OCI-LY1 (cell line): ENCODE measurements around the gene ITPRIPL2.

ENCODE experiments used
- H2AFZ ChIP-seq: fragments of 200-600 bp; sonication (generic), shearing (Covaris generic); 2 replicates; pipeline ENCODE4 v1.6.0; 2014; ENCODE audit warnings: antibody characterized with exemption, mild to moderate bottlenecking, low read length
- H3F3A ChIP-seq: fragments of 200-600 bp; sonication (generic), shearing (Covaris generic); 2 replicates; pipeline ENCODE4 v1.6.0; 2014; ENCODE audit warnings: mild to moderate bottlenecking, antibody characterized with exemption, low read length, moderate library complexity; ENCODE audit not compliant: insufficient read depth
- H3K27ac ChIP-seq: fragments of 200-600 bp; sonication (generic); 2 replicates; pipeline ENCODE4 v1.5.1; 2014; ENCODE audit warnings: low read length, mixed run types, mild to moderate bottlenecking, low read depth; ENCODE audit not compliant: poor library complexity, severe bottlenecking
- H3K27me3 ChIP-seq: fragments of 200-600 bp; sonication (generic); 2 replicates; pipeline ENCODE4 v1.6.0; 2014; ENCODE audit warnings: antibody characterized with exemption, mild to moderate bottlenecking, low read length, moderate library complexity; ENCODE audit not compliant: insufficient read depth
- H3K36me3 ChIP-seq: fragments of 200-600 bp; sonication (generic); 2 replicates; pipeline ENCODE4 v1.6.1; 2014; ENCODE audit warnings: mild to moderate bottlenecking, antibody characterized with exemption, low read length, moderate library complexity, mixed read lengths; ENCODE audit not compliant: insufficient read depth
- H3K4me1 ChIP-seq: fragments of 200-600 bp; sonication (generic); 2 replicates; pipeline ENCODE4 v1.5.1; 2014; ENCODE audit warnings: mild to moderate bottlenecking, low read length, moderate library complexity; ENCODE audit not compliant: insufficient read depth, severe bottlenecking
- H3K4me2 ChIP-seq: fragments of 200-600 bp; sonication (generic), shearing (Covaris generic); 2 replicates; pipeline ENCODE4 v1.6.1; 2014; ENCODE audit warnings: low read length
- H3K4me3 ChIP-seq: fragments of 200-600 bp; sonication (generic); 2 replicates; pipeline ENCODE4 v1.5.1; 2014; ENCODE audit warnings: low read length, low read depth, mild to moderate bottlenecking, mixed read lengths; ENCODE audit not compliant: poor library complexity, severe bottlenecking
- H3K79me2 ChIP-seq: fragments of 200-600 bp; shearing (Covaris generic); 2 replicates; pipeline ENCODE4 v1.6.1; 2016; ENCODE audit warnings: mixed run types, low read length, mixed read lengths; ENCODE audit not compliant: insufficient read depth
- H3K9ac ChIP-seq: fragments of 200-600 bp; sonication (generic), shearing (Covaris generic); 2 replicates; pipeline ENCODE4 v1.6.1; 2014; ENCODE audit warnings: mild to moderate bottlenecking, low read length, mixed read lengths
- H3K9me2 ChIP-seq: fragments of 200-600 bp; sonication (generic), shearing (Covaris generic); 2 replicates; pipeline ENCODE4 v1.6.1; 2014; ENCODE audit warnings: low read depth, mild to moderate bottlenecking, low read length, mixed read lengths
- H3K9me3 ChIP-seq: fragments of 200-600 bp; shearing (Covaris generic); 2 replicates; pipeline ENCODE4 v1.6.1; 2014; ENCODE audit warnings: low read length, mixed read lengths
- H4K20me1 ChIP-seq: fragments of 200-600 bp; sonication (generic), shearing (Covaris generic); 2 replicates; pipeline ENCODE4 v1.6.0; 2016; ENCODE audit warnings: mild to moderate bottlenecking, low read length; ENCODE audit not compliant: insufficient read depth
- EZH2 ChIP-seq: fragments of 200-600 bp; sonication (generic), shearing (Covaris generic); IDR thresholded peaks from 2 replicates; pipeline ENCODE4 v1.8.0; 2017; ENCODE audit warnings: borderline replicate concordance, mixed run types, mild to moderate bottlenecking, antibody characterized with exemption, low read length, moderate library complexity, mixed read lengths
- TF ChIP-seq, protein P1 (sequence below): fragments of 200-600 bp; sonication (generic), shearing (Covaris generic); IDR thresholded peaks from 2 replicates; pipeline ENCODE4 v1.5.1; 2017; ENCODE audit warnings: mild to moderate bottlenecking, antibody characterized with exemption, low read length, moderate library complexity, mixed read lengths

The ITPRIPL2 gene

DNA sequence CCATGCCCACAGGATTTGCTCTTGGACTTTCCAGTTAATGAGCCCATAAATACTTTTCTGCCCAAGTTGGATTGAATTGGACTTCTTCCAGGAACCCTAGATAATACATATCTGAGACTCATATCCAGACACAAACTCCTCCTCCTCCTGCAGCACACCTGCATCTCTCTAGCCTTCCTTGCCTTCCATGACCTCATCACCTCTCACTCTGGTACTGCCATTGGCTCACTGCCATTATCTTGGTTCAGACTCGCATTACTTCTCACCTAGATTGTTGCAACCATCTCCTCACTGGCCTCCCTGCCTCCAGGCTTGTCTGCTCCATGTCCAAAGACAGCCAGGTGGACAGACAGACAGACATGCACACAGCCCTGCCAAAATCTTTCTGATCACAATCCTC is 49.5 kb downstream of the ITPRIPL2 start:
- Histone ChIP-seq H3K9me2 (no peaks in the 10 kb centered on the region), H3K4me3 (no peak overlapping the region), H3K79me2 (no peaks in the 10 kb centered on the region), H3K27me3 (peaks cover 5% of the 10 kb centered on the region; the same call in 1 of the 2 replicates), H3K9me3 (0 out of 2 replicates have a peak, but pooled peaks cover 4% of the 10 kb centered on the region), H2AFZ (no peak overlapping the region), H3K9ac (no peak overlapping the region), H3F3A (no peaks in the 10 kb centered on the region), H4K20me1 (no peaks in the 10 kb centered on the region), H3K4me1 (no peaks in the 10 kb centered on the region), H3K4me2 (no peak overlapping the region), H3K27ac (no peak overlapping the region), H3K36me3 (no peaks in the 10 kb centered on the region; the same call in 1 of the 2 replicates)
- TF ChIP-seq, protein P1, sequence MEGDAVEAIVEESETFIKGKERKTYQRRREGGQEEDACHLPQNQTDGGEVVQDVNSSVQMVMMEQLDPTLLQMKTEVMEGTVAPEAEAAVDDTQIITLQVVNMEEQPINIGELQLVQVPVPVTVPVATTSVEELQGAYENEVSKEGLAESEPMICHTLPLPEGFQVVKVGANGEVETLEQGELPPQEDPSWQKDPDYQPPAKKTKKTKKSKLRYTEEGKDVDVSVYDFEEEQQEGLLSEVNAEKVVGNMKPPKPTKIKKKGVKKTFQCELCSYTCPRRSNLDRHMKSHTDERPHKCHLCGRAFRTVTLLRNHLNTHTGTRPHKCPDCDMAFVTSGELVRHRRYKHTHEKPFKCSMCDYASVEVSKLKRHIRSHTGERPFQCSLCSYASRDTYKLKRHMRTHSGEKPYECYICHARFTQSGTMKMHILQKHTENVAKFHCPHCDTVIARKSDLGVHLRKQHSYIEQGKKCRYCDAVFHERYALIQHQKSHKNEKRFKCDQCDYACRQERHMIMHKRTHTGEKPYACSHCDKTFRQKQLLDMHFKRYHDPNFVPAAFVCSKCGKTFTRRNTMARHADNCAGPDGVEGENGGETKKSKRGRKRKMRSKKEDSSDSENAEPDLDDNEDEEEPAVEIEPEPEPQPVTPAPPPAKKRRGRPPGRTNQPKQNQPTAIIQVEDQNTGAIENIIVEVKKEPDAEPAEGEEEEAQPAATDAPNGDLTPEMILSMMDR, result no peak
- no peak for TF ChIP-seq EZH2

DNA sequence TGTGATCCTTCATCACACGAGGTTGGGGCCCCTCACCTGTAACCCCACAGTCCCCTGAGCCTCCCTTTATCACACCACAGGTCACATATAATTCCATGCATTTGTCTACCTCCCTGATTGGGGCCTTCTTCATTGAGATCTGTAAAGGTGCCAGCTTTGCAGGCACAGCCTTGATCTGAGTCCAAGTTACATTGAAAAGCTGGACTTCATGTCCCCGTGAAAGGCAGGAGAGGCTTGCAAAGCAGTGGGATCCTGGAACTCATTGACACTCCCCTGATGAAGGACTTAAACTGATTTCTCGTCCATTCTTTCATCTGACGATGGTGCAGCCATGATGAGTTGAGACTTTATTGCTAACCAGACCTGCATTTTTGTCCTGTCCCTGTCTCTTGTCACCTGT is 50.5 kb downstream of the ITPRIPL2 start:
- H3K27ac ChIP-seq, result no peak overlapping the region
- H4K20me1 ChIP-seq, result no peaks in the 10 kb centered on the region
- no peak overlapping the region for H3K9ac ChIP-seq
- peaks cover 5% of the 10 kb centered on the region; the same call in 1 of the 2 replicates for H3K27me3 ChIP-seq
- no peak overlapping the region for H2AFZ ChIP-seq
- no peaks in the 10 kb centered on the region; the same call in 1 of the 2 replicates for H3K36me3 ChIP-seq
- H3K9me3 ChIP-seq, result 0 out of 2 replicates have a peak, but pooled peaks cover 4% of the 10 kb centered on the region
- no peaks in the 10 kb centered on the region for H3K9me2 ChIP-seq
- H3K4me3 ChIP-seq, result no peak overlapping the region
- no peaks in the 10 kb centered on the region for H3K79me2 ChIP-seq
- H3F3A ChIP-seq, result no peaks in the 10 kb centered on the region
- H3K4me1 ChIP-seq, result no peaks in the 10 kb centered on the region
- no peak overlapping the region for H3K4me2 ChIP-seq
- TF ChIP-seq EZH2, result no peak
- TF ChIP-seq, protein P1, result no peak

DNA sequence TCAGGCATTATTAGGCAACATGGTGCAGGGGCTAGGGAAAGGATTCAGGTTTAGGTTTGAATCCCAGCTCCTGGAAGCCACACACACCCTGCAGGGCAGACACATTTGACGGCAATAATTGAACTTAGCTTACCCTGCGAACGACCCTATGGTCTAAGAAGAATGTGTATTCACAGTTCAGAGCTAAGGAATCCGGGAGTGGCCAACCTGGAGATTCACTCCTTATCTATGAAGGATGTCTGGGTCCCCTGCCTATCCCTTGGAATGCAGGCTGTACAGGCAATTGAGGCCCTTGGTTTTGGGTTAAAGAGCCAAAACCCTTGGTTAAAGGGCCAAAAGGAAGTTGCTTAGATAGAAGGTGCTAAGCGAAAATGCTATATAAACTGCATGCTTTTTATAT is 51.3 kb downstream of the ITPRIPL2 start:
- TF ChIP-seq, protein P1, result no peak
- TF ChIP-seq EZH2, result no peak
- no peak overlapping the region for H2AFZ ChIP-seq
- peaks cover 5% of the 10 kb centered on the region; the same call in 1 of the 2 replicates for H3K27me3 ChIP-seq
- 0 out of 2 replicates have a peak, but pooled peaks cover 4% of the 10 kb centered on the region for H3K9me3 ChIP-seq
- no peaks in the 10 kb centered on the region for H3K4me1 ChIP-seq
- H3K9me2 ChIP-seq, result no peaks in the 10 kb centered on the region
- no peak overlapping the region for H3K9ac ChIP-seq
- H3K4me2 ChIP-seq, result no peak overlapping the region
- H3F3A ChIP-seq, result no peaks in the 10 kb centered on the region
- no peak overlapping the region for H3K27ac ChIP-seq
- H4K20me1 ChIP-seq, result no peaks in the 10 kb centered on the region
- H3K36me3 ChIP-seq, result no peaks in the 10 kb centered on the region; the same call in 1 of the 2 replicates
- H3K79me2 ChIP-seq, result no peaks in the 10 kb centered on the region
- H3K4me3 ChIP-seq, result no peak overlapping the region
